K562 (cell line): ENCODE data around the gene KIZ. TPM values are rescaled to one million over a fixed set of nuclear protein-coding genes. Genes with fewer than 3 reads are reported as not detected.

ENCODE experiments used
- ATAC-seq: fragments of 200-7000 bp; cut with Tn5 transposase; 3 replicates; pipeline ENCODE4 v1.9.1; 2020; ENCODE audit warnings: moderate library complexity
- BruUV-seq: library from RNA; stranded (reverse); fragments of 400-500 nt; replicated peaks from 2 replicates; lab custom pipeline; 2021; lab: Mats Ljungman, UMichigan
- CTCF ChIA-PET: fragments of 300-600 bp; formaldehyde crosslinking; extraction: SDS; loops from one replicate; lab custom pipeline; 2021; ENCODE audit warnings: low intra/inter-chr PET ratio; lab: Yijun Ruan, JAX
- POLR2A ChIA-PET: fragments of 300-600, 350-650 bp; sonication (Branson Sonifier 250); formaldehyde crosslinking; extraction: SDS; loops from one replicate; lab custom pipeline; 2021; ENCODE audit warnings: antibody characterized with exemption, inconsistent platforms; lab: Yijun Ruan, JAX
- DNase-seq, 4 experiments: peaks; one replicate each; pipeline versions ENCODE4 v3.0.0 to v3.0.0-alpha.2; 2011 to 2018; ENCODE audit warnings: low spot score in 3 of 4, mixed read lengths in 3 of 4; ENCODE audit errors: extremely low read depth in 1 of 4
- FAIRE-seq: peaks from 2 replicates; lab custom pipeline; 2011; peaks lifted over from hg19 to GRCh38; lab: Jason Lieb, UNC
- H2AFZ ChIP-seq: 2 replicates; pipeline ENCODE4 v1.6.0; 2011; ENCODE audit warnings: low read depth, low read length, control low read depth, inconsistent platforms
- H3K27ac ChIP-seq: fragments of 200-600 bp; 3 replicates; pipeline ENCODE4 v1.8.0; 2011; ENCODE audit warnings: low read depth, mild to moderate bottlenecking, control low read depth, inconsistent platforms, low read length, moderate library complexity, mixed read lengths; ENCODE audit errors: extremely low read depth
- H3K27me3 ChIP-seq, 2 experiments: fragments of 300-600 bp in 1 of 2; 2 replicates in 1 of 2; 3 replicates in 1 of 2; pipeline versions ENCODE4 v1.6.0 to v1.8.0; 2011; ENCODE audit warnings: inconsistent platforms in 2 of 2, low read length in 2 of 2, mild to moderate bottlenecking in 1 of 2, mixed read lengths in 1 of 2, moderate library complexity in 1 of 2; ENCODE audit not compliant: control insufficient read depth in 2 of 2, insufficient read depth in 2 of 2
- H3K36me3 ChIP-seq: fragments of 300-600 bp; 3 replicates; pipeline ENCODE4 v1.8.0; 2011; ENCODE audit warnings: mild to moderate bottlenecking, low read length, inconsistent platforms; ENCODE audit not compliant: control insufficient read depth, insufficient read depth
- H3K4me1 ChIP-seq, 2 experiments: fragments of 200-600 bp in 1 of 2; replicated peaks in 1 of 2; 2 replicates in 1 of 2; 3 replicates in 1 of 2; pipeline versions ENCODE4 v1.5.1 to v1.8.0; 2011; ENCODE audit warnings: inconsistent platforms in 2 of 2, low read length in 2 of 2, mild to moderate bottlenecking in 1 of 2, mixed read lengths in 1 of 2, moderate library complexity in 1 of 2; ENCODE audit not compliant: control insufficient read depth in 2 of 2, insufficient read depth in 2 of 2
- H3K4me2 ChIP-seq: 2 replicates; pipeline ENCODE4 v1.6.1; 2011; ENCODE audit warnings: low read length, control low read depth, inconsistent platforms, mixed read lengths; ENCODE audit not compliant: insufficient read depth
- H3K4me3 ChIP-seq: fragments of 200-600 bp; sonication (generic), shearing (Covaris generic); 2 replicates; pipeline ENCODE4 v1.5.1; 2016; ENCODE audit warnings: control low read depth, inconsistent platforms
- H3K79me2 ChIP-seq: fragments of 200-600 bp; 3 replicates; pipeline ENCODE4 v1.8.0; 2011; ENCODE audit warnings: low read length, inconsistent platforms; ENCODE audit not compliant: control insufficient read depth, insufficient read depth
- H3K9ac ChIP-seq, 2 experiments: 2 replicates each; pipeline versions ENCODE4 v1.6.0 to v1.6.1; 2011; ENCODE audit warnings: low read depth in 2 of 2, low read length in 2 of 2, control low read depth in 1 of 2, inconsistent platforms in 1 of 2, mild to moderate bottlenecking in 1 of 2, mixed read lengths in 1 of 2; ENCODE audit not compliant: insufficient read depth in 1 of 2
- H3K9me1 ChIP-seq: one replicate; pipeline ENCODE4 v1.6.0; 2011; ENCODE audit warnings: inconsistent platforms, mild to moderate bottlenecking, low read length, moderate library complexity; ENCODE audit not compliant: control insufficient read depth, insufficient read depth
- H3K9me3 ChIP-seq: replicated peaks from 2 replicates; pipeline ENCODE4 v1.5.1; 2011; ENCODE audit warnings: low read depth, low read length, inconsistent platforms; ENCODE audit not compliant: control insufficient read depth, insufficient read depth
- H4K20me1 ChIP-seq: replicated peaks from 2 replicates; pipeline ENCODE4 v1.6.1; 2011; ENCODE audit warnings: low read length, inconsistent platforms, mixed read lengths; ENCODE audit not compliant: control insufficient read depth, insufficient read depth
- DDX20 ChIP-seq: fragments of 450-650 bp; IDR thresholded peaks from 2 replicates; pipeline ENCODE4 v1.6.1; 2016; ENCODE audit warnings: missing genetic modification characterization, low read depth, mild to moderate bottlenecking, missing compliant biosample characterization, moderate library complexity
- NFATC3 ChIP-seq: fragments of 450-650 bp; IDR thresholded peaks from 2 replicates; pipeline ENCODE4 v1.6.1; 2017; ENCODE audit warnings: mild to moderate bottlenecking
- ZNF609 ChIP-seq: sonication (generic); formaldehyde crosslinking; IDR thresholded peaks from 2 replicates; pipeline ENCODE4 v1.8.1; 2023; ENCODE audit warnings: missing genetic modification reagents, mild to moderate bottlenecking, borderline replicate concordance
- WGBS: fragments of 100-300 bp; shearing (Covaris generic); methylation state at CpG from one replicate; pipeline ENCODE4 v1.1.6; 2016; ENCODE audit warnings: low coverage, mixed read lengths; ENCODE audit not compliant: insufficient coverage; ENCODE audit errors: missing lambda C conversion rate; 5-methylcytosine and 5-hydroxymethylcytosine counted together
- in situ Hi-C: fragments of 300-500 bp; cut with MboI; formaldehyde crosslinking; loops from 4 replicates; pipeline ENCODE4 v1.15.0; 2018; ENCODE audit warnings: inconsistent platforms, mixed read lengths
- intact Hi-C: fragments of 100-400 bp; cut with micrococcal nuclease; formaldehyde crosslinking; loops from 2 replicates; pipeline ENCODE4 v1.14.2; 2022
- polyA plus RNA-seq, 8 experiments: library from polyadenylated mRNA; depleted of rRNA in 4 of 8; stranded (reverse) in 5 of 8; unstranded in 3 of 8; fragments of >200 nt; fragmentation: Nextera tagmentation in 2 of 8; fragmentation: Illumina TruSeq in 1 of 8; extraction: Ambion mirVana in 2 of 8; extraction: Trizol in 1 of 8; gene quantifications; 2 replicates each; pipeline versions ENCODE4 v1.2.1 to v1.2.3, GENCODE V29; 2011 to 2014; ENCODE audit warnings: inconsistent platforms in 1 of 8, missing spikeins in 1 of 8
- total RNA-seq, 7 experiments: library from RNA; depleted of rRNA in 6 of 7; stranded (reverse); fragments of >200 nt in 6 of 7; fragmentation: Illumina TruSeq in 2 of 7; extraction: Trizol in 2 of 7; gene quantifications; 2 replicates each; pipeline versions ENCODE4 v1.2.1 to v1.2.3, GENCODE V29; 2011 to 2021; ENCODE audit warnings: low replicate concordance in 1 of 7

KIZ gene
- total and polyA plus RNA-seq, 9 of the 15 experiments (the other 6 are each of a cell fraction or from before 2014, with no cell fraction given), result 4.9 to 21.1 (median 13.5) TPM

GRCh38 chr20:21124190-21124589 lies 1.7 kb upstream of the KIZ start:
- Histone ChIP-seq H2AFZ (no peak overlapping the region), H4K20me1 (no peaks in the 10 kb centered on the region), H3K4me1 (peaks cover 5 to 8% of the 10 kb centered on the region in 2 experiments; a peak in 3 of 5 replicates), H3K79me2 (peaks cover 18% of the 10 kb centered on the region), H3K4me3 (no peak overlapping the region), H3K27me3 (no peaks in the 10 kb centered on the region), H3K4me2 (no peak overlapping the region), H3K27ac (no peak overlapping the region), H3K36me3 (no peaks in the 10 kb centered on the region), H3K9me1 (no peaks in the 10 kb centered on the region), H3K9ac (no peak overlapping the region), H3K9me3 (no peaks in the 10 kb centered on the region)
- ChIA-PET CTCF (no interaction called here), POLR2A (no interaction called here)
- ATAC-seq (no peak), FAIRE-seq (no peak), DNase-seq (no peak)
- WGBS, result 80% methylated on average over 2 of the region's 3 CpGs
- no TSS peak for BruUV-seq
- TF ChIP-seq NFATC3, result no peak
- TF ChIP-seq DDX20, result no peak
- no peak for TF ChIP-seq ZNF609 (CRISPR knock-in tag)
- intact Hi-C loops (loop anchor here (10.0 kb wide), 1 partner anchor 259 kb away; no protein-coding TSS in a partner anchor), in situ Hi-C loops (no loop called here)
